ENCODE results near the gene C6orf47. TPM values are rescaled to one million over a fixed set of nuclear protein-coding genes. Genes with fewer than 3 reads are reported as not detected.

C6orf47 gene
- total and polyA plus RNA-seq, 10 of the 15 experiments (the other 5 are each of a cell fraction or from before 2014, with no cell fraction given), result 0.16 to 20.4 (median 17.3) TPM; not detected in 1

- H3K79me2 ChIP-seq (ENCODE audit: control insufficient read depth, insufficient read depth, low read length), result peaks cover 39% of the 10 kb centered on the region
- H3K4me3 ChIP-seq, result no peak overlapping the region
- 99% methylated on average over 10 of the region's 10 CpGs for WGBS (ENCODE audit: insufficient coverage, insufficient replicate concordance, low lambda C conversion rate, missing lambda C conversion rate)
- peaks cover 2% of the 10 kb centered on the region for H3K4me1 ChIP-seq (ENCODE audit: control insufficient read depth, insufficient read depth, low read length)
- ChIA-PET SMC1A (ENCODE audit: uncharacterized antibody, unreplicated experiment) (interaction anchor here (1.8 kb wide), 1 partner anchor 30 kb away, joined by 3 read pairs; no protein-coding TSS in a partner anchor), CTCF (interaction anchor here (3.0 kb wide), 1 partner anchor 26 kb away, joined by 17 read pairs; no protein-coding TSS in a partner anchor), RAD21 (ENCODE audit: unreplicated experiment) (interaction anchor here (0.6 kb wide), 1 partner anchor 212 kb away, joined by 3 read pairs; no protein-coding TSS in a partner anchor), POLR2A (interaction anchor here (5.2 kb wide), 1 partner anchor 29 kb away, joined by 58 read pairs; the partner anchor contains the start of genes APOM and BAG6)
- no peak overlapping the region for H3K9ac ChIP-seq (ENCODE audit: control insufficient read depth, insufficient read depth, low read length)
- no peak overlapping the region for H3K4me2 ChIP-seq (ENCODE audit: control insufficient read depth, insufficient read depth)
- no peak overlapping the region for H2AFZ ChIP-seq (ENCODE audit: control insufficient read depth, low read depth, low read length)
- TF ChIP-seq FOXK2 (IDR thresholded peaks at IDR 0.05), result no peak
- peaks cover 39 to 42% of the 10 kb centered on the region in 2 experiments for H3K36me3 ChIP-seq (ENCODE audit: control insufficient read depth in 2 of 2, insufficient read depth in 2 of 2, low read length in 1 of 2)
- FAIRE-seq, result no peak
- no peaks in the 10 kb centered on the region for H3K27me3 ChIP-seq (replicated peaks in 1 of 2; ENCODE audit: control insufficient read depth in 2 of 2, insufficient read depth in 2 of 2, low read length in 1 of 2)
- DNase-seq (ENCODE audit: low read depth, low spot score), result no peak
- H3K27ac ChIP-seq (ENCODE audit: control insufficient read depth, insufficient read depth), result no peak overlapping the region
- no peak for ATAC-seq
- no TSS peak for BruUV-seq (replicated peaks)
- intact Hi-C loops (cut with micrococcal nuclease; ENCODE audit: unreplicated experiment), result no loop called here
- H3K9me3 ChIP-seq (replicated peaks; ENCODE audit: control insufficient read depth, insufficient read depth, low read length), result no peaks in the 10 kb centered on the region
- H4K20me1 ChIP-seq (ENCODE audit: control insufficient read depth, insufficient read depth), result peaks cover 4% of the 10 kb centered on the region; the same call in 1 of the 2 replicates
- in situ Hi-C loops (cut with MboI), result no loop called here
These were observed 36.5 kb downstream of the C6orf47 start for GRCh38 chr6:31624070-31624469.

- no peak overlapping the region for H2AFZ ChIP-seq (ENCODE audit: control insufficient read depth, low read depth, low read length)
- ChIA-PET SMC1A (ENCODE audit: uncharacterized antibody, unreplicated experiment) (interaction anchor here (0.7 to 2.9 kb wide), 14 partner anchors 10 to 240 kb away, joined by 3 to 15 read pairs (median 3); partner anchors contain the start of genes BAG6, C6orf47, GPANK1 and NEU1), POLR2A (interaction anchor here (0.6 to 5.2 kb wide), 10 partner anchors 16 to 183 kb away, joined by 3 to 58 read pairs (median 3); partner anchors contain the start of genes ABHD16A, APOM, BAG6 and C6orf47), RAD21 (ENCODE audit: unreplicated experiment) (interaction anchor here (0.7 to 2.6 kb wide), 6 partner anchors 29 to 147 kb away, joined by 3 to 11 read pairs (median 4); partner anchors contain the start of genes ATP6V1G2, BAG6, NFKBIL1 and TNF), CTCF (interaction anchor here (0.9 to 3.0 kb wide), 14 partner anchors 10 to 210 kb away, joined by 3 to 17 read pairs (median 4); partner anchors contain the start of genes ABHD16A, ATP6V1G2, BAG6 and LST1)
- ATAC-seq (no peak), FAIRE-seq (no peak), DNase-seq (ENCODE audit: low read depth, low spot score) (no peak)
- peak; percentile 19 to 57; a peak in 2 of 4 replicates for TF ChIP-seq BHLHE40 (IDR thresholded peaks at IDR 0.05; ENCODE audit: borderline replicate concordance in 1 of 2, low read depth in 2 of 2, low read length in 1 of 2)
- no peak for TF ChIP-seq TARDBP (IDR thresholded peaks at IDR 0.05; ENCODE audit: borderline replicate concordance)
- TF ChIP-seq IRF3 (IDR thresholded peaks at IDR 0.05), result no peak
- TF ChIP-seq POLR2AphosphoS5 (IDR thresholded peaks at IDR 0.05; ENCODE audit: low read length), result 0 out of 2 replicates have a peak, but pooled peaks have one; percentile 24
- no peak for TF ChIP-seq PAX8 (IDR thresholded peaks at IDR 0.05)
- no peak for TF ChIP-seq SPI1 (IDR thresholded peaks at IDR 0.05; ENCODE audit: borderline replicate concordance, insufficient read depth, low read depth, low read length)
- peak; percentile 52; the same call in 1 of the 2 replicates for TF ChIP-seq SMAD5 (IDR thresholded peaks at IDR 0.05; ENCODE audit: low read depth)
- TF ChIP-seq POLR2A (IDR thresholded peaks at IDR 0.05; ENCODE audit: low read depth, low read length), result 0 out of 2 replicates have a peak, but pooled peaks have one; percentile 15
- no peak for TF ChIP-seq MEF2B (IDR thresholded peaks at IDR 0.05; ENCODE audit: partially characterized antibody, poor library complexity, severe bottlenecking)
- H3K4me2 ChIP-seq (ENCODE audit: control insufficient read depth, insufficient read depth), result peak overlapping the region; percentile 74
- H3K27ac ChIP-seq (ENCODE audit: control insufficient read depth, insufficient read depth), result no peak overlapping the region
- H4K20me1 ChIP-seq (ENCODE audit: control insufficient read depth, insufficient read depth), result peaks cover 4% of the 10 kb centered on the region; the same call in 1 of the 2 replicates
- peaks cover 2% of the 10 kb centered on the region for H3K4me1 ChIP-seq (ENCODE audit: control insufficient read depth, insufficient read depth, low read length)
- in situ Hi-C loops (cut with MboI) (no loop called here), intact Hi-C loops (cut with micrococcal nuclease; ENCODE audit: unreplicated experiment) (no loop called here)
- H3K79me2 ChIP-seq (ENCODE audit: control insufficient read depth, insufficient read depth, low read length), result peaks cover 39% of the 10 kb centered on the region
- no peaks in the 10 kb centered on the region for H3K27me3 ChIP-seq (replicated peaks in 1 of 2; ENCODE audit: control insufficient read depth in 2 of 2, insufficient read depth in 2 of 2, low read length in 1 of 2)
- no peaks in the 10 kb centered on the region for H3K9me3 ChIP-seq (replicated peaks; ENCODE audit: control insufficient read depth, insufficient read depth, low read length)
- peaks cover 31 to 39% of the 10 kb centered on the region in 2 experiments for H3K36me3 ChIP-seq (ENCODE audit: control insufficient read depth in 2 of 2, insufficient read depth in 2 of 2, low read length in 1 of 2)
- no TSS peak for BruUV-seq (replicated peaks)
- H3K9ac ChIP-seq (ENCODE audit: control insufficient read depth, insufficient read depth, low read length), result peak overlapping the region; percentile 99; the same call in 1 of the 2 replicates
- peak overlapping the region; percentile 86; the same call in 1 of the 2 replicates for H3K4me3 ChIP-seq
- 86% methylated on average over 10 of the region's 10 CpGs for WGBS (ENCODE audit: insufficient coverage, insufficient replicate concordance, low lambda C conversion rate, missing lambda C conversion rate)
These were observed 37.9 kb downstream of the C6orf47 start for GRCh38 chr6:31622684-31623091.
